NAMALWA (cell line): ENCODE results near the gene CHMP1A.
"Not testable (repeated sequence)": the region's sequence is repeated elsewhere in the genome, so short reads cannot be mapped to it uniquely, and the experiment has no call there.

Source experiments
- DNase-seq: peaks from one replicate; pipeline ENCODE4 v3.0.0-alpha.2; 2015; ENCODE audit warnings: low spot score

CHMP1A gene

GRCh38 chr16:89658221-89658879 is 842 bp upstream of the CHMP1A start:
- DNase-seq = peak; percentile 21

DNA sequence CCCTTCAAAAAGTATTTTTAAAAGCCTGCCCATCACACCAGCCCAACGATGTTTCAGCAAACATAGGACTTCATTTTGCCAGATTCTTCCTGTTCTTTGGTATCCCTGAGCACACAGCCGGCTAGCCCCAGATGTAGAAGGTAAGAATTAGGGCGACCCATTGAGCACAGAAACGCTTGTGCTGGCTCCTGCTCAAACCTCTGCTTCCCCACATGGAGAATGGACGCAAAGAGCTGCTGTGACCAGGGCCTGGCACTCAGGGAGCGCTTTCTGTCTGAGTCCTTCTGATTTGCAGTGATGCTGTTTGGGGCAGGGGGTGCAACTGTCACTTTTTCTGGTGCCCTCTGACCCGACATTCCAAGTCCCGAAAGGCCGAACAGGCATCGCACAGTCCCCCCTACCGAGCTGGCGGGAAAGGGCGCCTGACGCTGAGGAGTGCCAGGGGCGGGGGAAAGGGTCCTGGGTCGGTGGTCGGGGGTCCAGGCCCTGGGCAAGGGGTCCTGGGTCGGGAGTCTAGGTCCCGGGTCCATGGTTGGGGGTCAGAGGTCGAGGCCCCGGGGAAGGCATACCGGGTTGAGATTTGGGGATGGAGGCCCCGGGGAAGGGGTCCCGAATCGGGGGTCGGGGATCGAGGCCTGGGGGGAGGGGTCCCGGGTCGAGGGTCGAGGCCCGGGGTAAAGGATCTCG is 930 bp downstream of the CHMP1A start:
- DNase-seq = no peak

DNA sequence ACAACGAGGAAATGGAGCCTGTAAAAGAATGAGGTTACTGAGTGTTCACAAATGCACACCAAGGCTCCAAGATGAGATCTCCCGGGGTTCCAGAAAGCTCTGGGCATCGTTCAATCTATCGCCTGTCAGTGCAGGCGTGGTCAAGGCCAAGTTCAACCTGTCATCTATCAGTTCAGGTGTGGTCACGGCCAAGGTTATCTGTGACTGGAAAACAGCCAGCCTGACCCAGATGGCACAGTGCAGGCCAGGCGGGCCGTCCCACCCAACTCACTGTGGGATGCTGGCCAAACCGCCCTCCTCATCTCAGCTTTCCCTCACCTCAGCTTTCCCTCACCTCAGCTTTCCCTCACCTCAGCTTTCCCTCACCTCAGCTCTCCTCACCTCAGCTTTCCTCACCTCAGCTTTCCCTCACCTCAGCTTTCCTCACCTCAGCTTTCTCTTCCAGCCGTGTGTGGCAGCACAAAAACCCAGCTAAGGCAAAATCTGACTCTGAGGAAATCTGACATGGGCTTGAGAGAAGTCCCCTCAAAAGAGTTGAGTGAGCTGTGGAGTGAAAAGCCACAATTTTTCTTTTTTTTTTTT is 2.4 kb downstream of the CHMP1A start:
- no peak for DNase-seq

DNA sequence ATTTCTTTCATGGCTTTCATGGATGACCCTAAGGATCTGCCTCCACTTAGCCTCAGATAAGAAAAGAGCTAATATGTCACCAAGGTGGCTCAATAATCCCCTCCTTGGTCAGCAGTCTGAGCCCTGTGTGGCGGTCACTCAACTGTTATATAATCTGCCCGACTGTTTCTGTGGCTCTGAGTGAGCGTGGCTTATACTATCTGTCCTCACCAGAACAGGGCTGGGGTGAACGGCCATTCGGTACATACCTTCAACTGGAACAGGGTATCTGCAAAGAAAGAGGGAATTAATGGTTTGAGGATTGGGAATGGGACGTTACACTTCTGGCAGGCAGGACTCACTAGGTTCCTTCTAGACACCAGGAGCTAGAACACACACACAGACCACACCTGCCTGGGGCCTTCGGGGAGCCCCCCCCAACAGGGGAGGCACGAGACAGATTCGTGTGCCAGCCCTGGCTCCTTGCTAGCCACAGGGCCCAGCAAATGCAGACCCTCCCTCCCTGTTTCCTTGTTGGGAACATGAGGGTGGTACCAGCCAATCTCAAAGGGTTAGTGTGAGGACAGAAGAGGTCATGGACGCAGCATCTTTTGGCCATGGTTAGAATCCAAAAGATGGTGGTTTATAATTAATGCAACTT is 3.7 kb downstream of the CHMP1A start:
- DNase-seq = no peak

DNA sequence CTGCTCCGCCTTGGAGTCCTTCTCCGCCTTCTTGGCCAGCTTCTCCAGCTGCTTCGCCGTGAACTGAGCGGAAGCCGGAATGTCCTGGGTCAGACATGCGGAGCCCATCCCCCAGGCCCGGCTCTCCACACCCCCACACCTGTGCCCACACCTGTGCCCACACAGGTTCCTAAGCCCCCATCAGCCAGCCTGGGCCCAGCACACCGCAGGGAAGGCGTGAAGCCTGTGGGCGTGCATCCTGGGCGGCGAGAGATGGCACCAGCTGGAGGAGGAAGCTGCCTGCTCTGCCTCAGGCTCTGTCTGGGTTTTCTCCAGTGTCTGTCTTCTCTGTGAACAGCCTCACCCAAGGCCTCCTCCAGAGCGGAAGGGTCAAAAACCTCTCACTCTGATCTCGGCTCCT is 5.9 kb downstream of the CHMP1A start:
- DNase-seq = no peak

DNA sequence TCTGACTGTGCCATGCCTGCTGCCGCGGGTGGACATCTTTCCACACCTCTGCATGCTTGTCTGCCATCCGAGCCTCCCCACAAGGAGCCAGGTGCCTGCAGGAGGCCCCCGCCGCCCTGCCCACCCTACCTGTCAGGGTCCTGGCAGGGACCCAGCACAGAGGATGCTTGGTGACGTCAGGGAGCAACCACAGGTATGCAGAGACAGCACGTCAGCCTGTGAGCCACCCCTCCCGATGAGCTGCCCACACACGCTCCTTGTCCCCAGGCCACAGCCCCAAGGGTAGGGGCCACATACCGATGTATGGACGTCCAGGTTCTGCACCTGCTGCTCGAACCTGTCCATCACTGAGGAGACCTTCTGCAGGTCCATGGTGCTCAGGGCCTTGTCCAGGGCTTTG is 10.6 kb downstream of the CHMP1A start:
- DNase-seq = no peak

DNA sequence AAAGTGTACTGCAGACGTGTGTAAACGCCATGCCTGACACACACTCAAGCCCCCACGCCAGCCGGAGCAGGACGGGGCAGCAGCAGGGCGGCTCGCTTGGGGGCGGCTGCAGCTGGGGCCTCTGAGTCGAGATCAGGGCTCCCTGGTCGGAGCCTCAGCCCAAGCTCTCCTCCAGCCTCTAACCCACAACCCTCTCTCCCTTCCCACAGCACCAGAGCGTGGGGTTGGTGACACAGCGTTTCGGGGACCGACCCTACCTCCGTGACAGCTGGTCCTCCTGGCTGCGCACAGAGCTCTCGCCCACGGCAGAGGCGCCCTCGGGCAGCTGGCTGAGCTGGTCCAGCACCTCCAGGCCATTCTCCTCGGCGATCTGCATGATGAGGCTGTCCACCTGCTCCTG is 11.2 kb downstream of the CHMP1A start:
- DNase-seq = no peak

- no peak for DNase-seq
These were observed 12.4 kb downstream of the CHMP1A start for GRCh38 chr16:89645122-89645521.

DNA sequence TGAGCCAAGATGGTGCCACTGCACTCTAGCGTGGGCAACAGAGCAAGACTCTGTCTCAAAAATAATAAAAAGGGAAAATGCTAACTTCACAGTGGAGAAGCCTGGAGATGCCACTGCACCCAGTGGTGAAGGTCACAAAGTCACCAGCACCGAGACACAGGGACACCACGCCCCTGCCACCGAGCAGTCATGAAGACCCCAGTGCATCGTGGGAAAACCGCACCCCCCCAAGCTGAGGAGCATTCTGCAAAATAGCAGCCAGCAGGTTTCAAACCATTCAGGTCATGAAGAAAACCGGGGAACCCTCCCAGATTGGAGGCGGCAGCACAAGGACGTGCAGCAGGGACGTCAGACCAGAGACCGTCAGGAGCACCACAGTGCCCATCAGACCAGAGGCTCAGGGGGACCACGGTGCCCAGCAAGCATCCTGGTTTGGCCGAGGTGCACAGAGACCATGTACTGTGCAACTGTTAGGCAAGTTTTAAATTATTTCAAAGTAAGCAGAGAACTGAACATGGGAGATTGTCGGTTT is 13.7 kb downstream of the CHMP1A start:
- peak; percentile 36 for DNase-seq

GRCh38 chr16:89642574-89642973 is 14.9 kb downstream of the CHMP1A start:
- DNase-seq = no peak

- no peak for DNase-seq
These were observed 15.9 kb downstream of the CHMP1A start for GRCh38 chr16:89641458-89642119.

GRCh38 chr16:89639385-89639784 is 18.1 kb downstream of the CHMP1A start:
- DNase-seq = no peak

DNA sequence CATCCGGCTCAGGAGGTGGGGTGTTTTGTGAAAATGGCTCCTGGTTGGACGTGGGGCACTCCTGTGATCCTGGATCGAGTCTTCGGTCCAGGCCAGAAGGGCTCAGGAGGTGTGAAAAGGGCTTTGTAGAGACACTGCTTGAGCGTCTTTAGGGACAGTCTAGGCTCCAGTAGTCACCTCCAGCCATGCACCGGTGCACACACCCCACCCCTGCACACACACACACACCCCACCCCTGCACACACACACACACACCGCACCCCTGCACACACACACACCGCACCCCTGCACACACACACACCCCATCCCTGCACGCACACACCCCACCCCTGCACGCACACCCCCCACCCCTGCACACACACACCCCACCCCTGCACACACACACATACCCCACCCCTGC is 19.1 kb downstream of the CHMP1A start:
- DNase-seq = peak; percentile 40

DNA sequence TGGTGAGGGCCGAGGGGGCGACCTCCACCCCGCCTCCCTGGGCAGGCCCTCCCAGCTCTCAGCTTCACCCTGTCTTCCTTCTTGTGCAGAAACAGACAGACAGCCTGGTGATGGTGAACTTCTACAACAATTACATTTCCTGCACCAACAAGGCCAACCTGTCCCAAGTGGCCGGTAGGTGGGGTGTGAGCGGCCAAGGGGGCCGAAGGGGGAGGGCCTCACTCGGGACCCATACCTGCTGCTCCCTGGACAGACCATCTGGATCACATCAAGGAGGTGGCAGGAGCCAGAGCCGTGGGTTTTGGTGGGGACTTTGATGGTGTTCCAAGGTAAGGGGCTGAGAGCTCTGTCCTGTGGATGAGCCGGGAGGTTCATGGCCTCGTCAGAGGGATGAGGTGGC is 20.1 kb downstream of the CHMP1A start:
- DNase-seq = peak; percentile 29

DNA sequence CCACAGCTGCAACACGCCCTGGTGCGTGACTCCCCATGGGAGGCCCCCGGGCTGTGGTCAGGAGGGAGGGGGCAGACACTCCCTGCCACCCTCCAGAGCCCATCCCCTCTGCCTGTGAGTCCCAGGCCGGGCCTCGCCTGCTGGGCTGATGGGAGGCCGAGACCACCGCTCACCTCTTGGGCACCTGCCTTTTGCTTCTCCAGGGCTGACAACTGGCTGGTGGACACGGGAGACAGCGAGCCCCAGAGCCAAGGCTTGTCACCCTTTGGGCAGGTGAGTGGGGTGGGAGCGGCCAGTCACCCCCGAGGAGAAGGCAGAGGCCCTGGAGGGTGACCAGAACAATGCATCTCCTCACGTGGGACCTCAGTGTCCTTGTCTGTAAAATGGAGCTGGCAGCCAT is 20.8 kb downstream of the CHMP1A start:
- DNase-seq = no peak

DNA sequence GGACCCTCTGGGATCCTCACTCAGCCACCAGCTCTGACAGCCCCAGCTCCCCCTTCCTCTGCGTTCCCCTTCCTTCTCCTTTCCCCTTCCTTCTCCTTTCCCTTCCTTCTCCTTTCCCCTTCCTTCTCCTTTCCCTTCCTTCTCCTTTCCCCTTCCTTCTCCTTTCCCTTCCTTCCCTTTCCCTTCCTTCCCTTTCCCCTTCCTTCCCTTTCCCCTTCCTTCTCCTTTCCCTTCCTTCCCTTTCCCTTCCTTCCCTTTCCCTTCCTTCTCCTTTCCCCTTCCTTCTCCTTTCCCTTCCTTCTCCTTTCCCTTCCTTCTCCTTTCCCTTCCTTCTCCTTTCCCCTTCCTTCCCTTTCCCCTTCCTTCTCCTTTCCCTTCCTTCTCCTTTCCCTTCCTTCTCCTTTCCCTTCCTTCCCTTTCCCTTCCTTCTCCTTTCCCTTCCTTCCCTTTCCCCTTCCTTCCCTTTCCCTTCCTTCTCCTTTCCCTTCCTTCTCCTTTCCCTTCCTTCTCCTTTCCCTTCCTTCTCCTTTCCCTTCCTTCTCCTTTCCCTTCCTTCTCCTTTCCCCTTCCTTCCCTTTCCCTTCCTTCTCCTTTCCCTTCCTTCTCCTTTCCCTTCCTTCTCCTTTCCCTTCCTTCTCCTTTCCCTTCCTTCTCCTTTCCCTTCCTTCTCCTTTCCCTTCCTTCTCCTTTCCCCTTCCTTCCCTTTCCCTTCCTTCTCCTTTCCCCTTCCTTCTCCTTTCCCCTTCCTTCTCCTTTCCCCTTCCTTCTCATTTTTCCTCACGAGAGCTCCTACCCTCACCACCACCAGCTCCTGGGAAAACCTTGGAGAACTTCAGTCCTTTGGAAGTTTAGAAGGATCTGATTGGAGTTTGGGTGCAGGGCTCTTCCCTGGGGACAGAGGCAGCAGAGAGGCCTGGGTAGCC is 22.8 kb downstream of the CHMP1A start:
- not testable (repeated sequence) for DNase-seq

DNA sequence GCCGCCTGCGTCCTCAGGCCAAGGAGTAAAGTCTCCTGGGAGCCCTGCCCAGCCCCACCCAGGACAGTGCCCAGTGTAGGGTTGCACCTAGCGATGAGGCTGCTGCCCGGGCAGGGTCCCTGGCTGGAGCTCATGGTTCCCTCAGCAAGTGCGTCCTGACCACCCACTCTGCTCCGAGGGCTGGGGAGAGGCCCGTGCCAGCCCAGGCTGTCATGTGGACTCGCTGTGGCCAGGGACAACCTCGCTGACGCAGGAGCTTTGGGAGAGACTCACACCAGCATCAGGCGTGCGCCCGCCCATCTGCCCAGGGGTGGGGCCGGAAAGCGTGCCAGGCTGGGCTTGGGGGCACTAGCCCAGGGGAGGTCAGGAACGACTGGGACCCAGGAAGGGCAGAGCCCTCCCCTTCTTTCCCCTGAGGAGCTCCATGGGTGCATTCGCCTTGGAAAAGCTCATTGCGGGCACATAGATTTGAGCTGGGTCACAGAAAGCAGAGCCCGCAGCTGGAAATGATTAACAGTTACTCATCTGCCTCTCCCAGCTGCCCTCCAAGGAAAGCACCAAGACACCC is 24.4 kb downstream of the CHMP1A start:
- DNase-seq = no peak

GRCh38 chr16:89629827-89630610 is 27.5 kb downstream of the CHMP1A start:
- no peak for DNase-seq

- no peak for DNase-seq
These were observed 32.4 kb downstream of the CHMP1A start for GRCh38 chr16:89624777-89625761.
